Endothelial cell of umbilical vein (primary cell): ENCODE results near the gene PGAP1. TPM values are rescaled to one million over a fixed set of nuclear protein-coding genes. Genes with fewer than 3 reads are reported as not detected.

ENCODE experiments used
- BruUV-seq: library from RNA; stranded (reverse); fragments of 400-500 nt; replicated peaks from 2 replicates; lab custom pipeline; 2021; lab: Mats Ljungman, UMichigan
- CTCF ChIA-PET: fragments of 300-600, 350-600 bp; sonication (Branson Sonifier 250); formaldehyde crosslinking; loops from one replicate; lab custom pipeline; 2021; ENCODE audit warnings: antibody characterized with exemption, inconsistent platforms; lab: Charles Lee
- POLR2A ChIA-PET: fragments of 300-600, 350-600 bp; sonication (Branson Sonifier 250); formaldehyde crosslinking; loops from one replicate; lab custom pipeline; 2021; ENCODE audit warnings: antibody characterized with exemption, inconsistent platforms; lab: Charles Lee
- DNase-seq: peaks from one replicate; pipeline ENCODE4 v3.0.0-alpha.2; 2011; ENCODE audit warnings: low read depth, low spot score
- FAIRE-seq: peaks from 2 replicates; lab custom pipeline; 2011; peaks lifted over from hg19 to GRCh38; lab: Jason Lieb, UNC
- H2AFZ ChIP-seq: 2 replicates; pipeline ENCODE4 v1.6.0; 2012; ENCODE audit warnings: low read depth, low read length, control low read depth, inconsistent platforms
- H3K27ac ChIP-seq: 2 replicates; pipeline ENCODE4 v1.5.1; 2011; ENCODE audit warnings: low read depth, mild to moderate bottlenecking, control low read depth, low read length, moderate library complexity; ENCODE audit not compliant: insufficient read depth
- H3K27me3 ChIP-seq, 2 experiments: 2 replicates each; pipeline versions ENCODE4 v1.6.0 to v1.6.1; 2011; ENCODE audit warnings: low read length in 2 of 2, mixed read lengths in 1 of 2; ENCODE audit not compliant: control insufficient read depth in 2 of 2, insufficient read depth in 2 of 2
- H3K36me3 ChIP-seq, 2 experiments: 2 replicates in 1 of 2; 3 replicates in 1 of 2; pipeline ENCODE4 v1.5.1; 2011; ENCODE audit warnings: low read length in 2 of 2, mild to moderate bottlenecking in 1 of 2, moderate library complexity in 1 of 2; ENCODE audit not compliant: control insufficient read depth in 2 of 2, insufficient read depth in 2 of 2; ENCODE audit errors: extremely low read depth in 1 of 2
- H3K4me1 ChIP-seq: 3 replicates; pipeline ENCODE4 v1.5.1; 2011; ENCODE audit warnings: mild to moderate bottlenecking, low read length; ENCODE audit not compliant: control insufficient read depth, insufficient read depth; ENCODE audit errors: extremely low read depth
- H3K4me2 ChIP-seq: 2 replicates; pipeline ENCODE4 v1.6.1; 2011; ENCODE audit warnings: low read length, control low read depth, mixed read lengths; ENCODE audit not compliant: insufficient read depth
- H3K4me3 ChIP-seq, 3 experiments: fragments of 200-600 bp in 1 of 3; sonication (generic), shearing (Covaris generic) in 1 of 3; replicated peaks in 1 of 3; 2 replicates each; pipeline ENCODE4 v1.5.1; 2011 to 2016; ENCODE audit warnings: control low read depth in 3 of 3, low read length in 3 of 3, mild to moderate bottlenecking in 2 of 3, inconsistent platforms in 1 of 3, low read depth in 1 of 3, moderate library complexity in 1 of 3; ENCODE audit not compliant: insufficient read depth in 1 of 3
- H3K79me2 ChIP-seq: 2 replicates; pipeline ENCODE4 v1.6.0; 2012; ENCODE audit warnings: low read length, inconsistent platforms; ENCODE audit not compliant: control insufficient read depth, insufficient read depth
- H3K9ac ChIP-seq: replicated peaks from 2 replicates; pipeline ENCODE3; 2011; ENCODE audit warnings: low read length, control low read depth; ENCODE audit not compliant: insufficient read depth; ENCODE audit errors: extremely low read depth
- H3K9me1 ChIP-seq: replicated peaks from 3 replicates; pipeline ENCODE4 v1.6.0; 2011; ENCODE audit warnings: mild to moderate bottlenecking, low read length; ENCODE audit not compliant: control insufficient read depth, insufficient read depth; ENCODE audit errors: extremely low read depth
- H3K9me3 ChIP-seq: replicated peaks from 2 replicates; pipeline ENCODE4 v1.5.1; 2012; ENCODE audit warnings: low read length, inconsistent platforms; ENCODE audit not compliant: control insufficient read depth, insufficient read depth
- H4K20me1 ChIP-seq: replicated peaks from 2 replicates; pipeline ENCODE3; 2011; ENCODE audit warnings: mild to moderate bottlenecking, low read length; ENCODE audit not compliant: control insufficient read depth, insufficient read depth; ENCODE audit errors: extremely low read depth
- EZH2 ChIP-seq: IDR thresholded peaks from 2 replicates; pipeline ENCODE4 v1.6.1; 2012; ENCODE audit warnings: borderline replicate concordance, low read depth, mild to moderate bottlenecking, moderate library complexity, low read length, inconsistent platforms; ENCODE audit not compliant: severe bottlenecking
- FOS ChIP-seq: IDR thresholded peaks from 2 replicates; pipeline ENCODE4 v1.6.1; 2011; ENCODE audit warnings: mild to moderate bottlenecking, low read length, moderate library complexity, borderline replicate concordance; ENCODE audit not compliant: insufficient read depth
- GATA2 ChIP-seq: IDR thresholded peaks from 2 replicates; pipeline ENCODE4 v1.7.0; 2011; ENCODE audit warnings: low read depth, mild to moderate bottlenecking, moderate library complexity, mixed read lengths, low read length; ENCODE audit not compliant: insufficient read length, insufficient read depth
- JUN ChIP-seq: IDR thresholded peaks from 2 replicates; pipeline ENCODE4 v1.6.1; 2011; ENCODE audit warnings: borderline replicate concordance, low read depth; ENCODE audit not compliant: insufficient read length, insufficient read depth
- MYC ChIP-seq: IDR thresholded peaks from one replicate; pipeline ENCODE4 v1.6.1; 2011; ENCODE audit warnings: mild to moderate bottlenecking, low read depth, low read length
- POLR2A ChIP-seq: IDR thresholded peaks from 2 replicates; pipeline ENCODE4 v1.6.1; 2012; ENCODE audit warnings: low read depth, mild to moderate bottlenecking, control low read depth, low read length
- POLR2AphosphoS5 ChIP-seq: IDR thresholded peaks from 2 replicates; pipeline ENCODE4 v1.6.1; 2012; ENCODE audit warnings: low read depth, mild to moderate bottlenecking, control low read depth, low read length, moderate library complexity; ENCODE audit not compliant: insufficient read depth
- dilution Hi-C: fragments of 300-500 bp; cut with MboI; formaldehyde crosslinking; loops from one replicate; pipeline ENCODE4 v1.15.0; 2019; ENCODE audit warnings: low sequenced_read_pairs; ENCODE audit not compliant: extremely low pct_ligation_motif_present
- intact Hi-C: fragments of 100-400 bp; cut with micrococcal nuclease; formaldehyde crosslinking; loops from one replicate; pipeline ENCODE4 v1.10.0; 2022
- polyA plus RNA-seq, 4 experiments: library from polyadenylated mRNA; depleted of rRNA in 3 of 4; stranded (reverse) in 3 of 4; unstranded in 1 of 4; fragments of >200 nt; gene quantifications; 2 replicates each; pipeline versions ENCODE4 v1.2.1 to v1.2.3, GENCODE V29; 2011 to 2012; ENCODE audit warnings: missing spikeins in 1 of 4
- total RNA-seq: library from RNA; stranded (reverse); gene quantifications from 2 replicates; pipeline ENCODE4 v1.2.3, GENCODE V29; 2021
- TF ChIP-seq, protein P1 (sequence below), 2 donors: IDR thresholded peaks; 1 replicate in 1 of 2; 2 replicates in 1 of 2; pipeline ENCODE4 v1.5.1; 2011; ENCODE audit warnings: low read length in 2 of 2, mild to moderate bottlenecking in 2 of 2, moderate library complexity in 2 of 2, control low read depth in 1 of 2, inconsistent platforms in 1 of 2, low read depth in 1 of 2; ENCODE audit not compliant: insufficient read depth in 1 of 2; ENCODE audit errors: extremely low read depth in 1 of 2
- TF ChIP-seq, protein P2 (sequence below): IDR thresholded peaks from 2 replicates; pipeline ENCODE4 v1.6.1; 2011; ENCODE audit not compliant: insufficient read depth, insufficient read length

PGAP1 gene
- total and polyA plus RNA-seq, 2 donors (not counting 3 experiments of a cell fraction or from before 2014, with no cell fraction given), result 3.9 to 9.8 TPM

DNA sequence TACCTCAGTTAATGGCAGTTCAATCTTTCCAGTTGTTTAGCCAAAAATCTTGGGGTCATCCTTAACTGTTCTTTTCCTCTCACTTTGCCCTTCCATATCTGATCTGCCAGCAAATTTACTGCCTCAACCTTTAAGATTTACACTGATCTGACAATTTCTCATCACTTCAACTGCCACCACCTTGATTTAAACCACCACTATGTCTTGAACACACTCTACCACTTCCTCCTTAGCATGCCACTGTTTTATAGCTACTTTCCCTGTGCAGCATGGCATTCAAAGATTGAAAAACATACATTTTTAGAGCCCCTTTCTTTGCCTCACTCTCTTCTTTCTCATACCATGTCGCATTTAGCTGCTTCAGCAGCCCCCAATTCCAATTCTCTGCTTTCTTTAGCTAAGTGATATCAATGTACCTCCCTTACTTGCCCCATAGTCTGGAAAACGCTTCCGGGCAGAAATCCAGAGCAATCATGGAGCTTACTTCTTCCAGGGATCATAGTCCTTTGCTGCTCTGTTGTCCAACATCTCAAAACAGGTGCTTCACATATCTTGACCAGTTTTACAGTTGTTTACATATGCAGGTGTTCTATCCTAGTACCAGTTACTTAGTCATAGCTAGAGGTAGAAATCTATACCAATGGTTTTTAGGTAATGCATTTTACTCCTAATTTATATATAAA, 10.9 kb downstream of the PGAP1 start:
- Histone ChIP-seq H3K4me1 (peaks cover 21% of the 10 kb centered on the region), H3K27ac (no peak overlapping the region), H4K20me1 (no peaks in the 10 kb centered on the region), H3K9ac (no peak overlapping the region), H2AFZ (no peak overlapping the region), H3K4me3 (no peak overlapping the region), H3K9me3 (no peaks in the 10 kb centered on the region), H3K36me3 (peaks cover 3 to 5% of the 10 kb centered on the region in 2 experiments), H3K9me1 (no peaks in the 10 kb centered on the region), H3K79me2 (peaks cover 33% of the 10 kb centered on the region), H3K27me3 (no peaks in the 10 kb centered on the region), H3K4me2 (no peak overlapping the region)
- intact Hi-C loops (no loop called here), dilution Hi-C loops (no loop called here)
- ChIA-PET CTCF (interaction anchor here (1.0 kb wide), 1 partner anchor 12 kb away, joined by 3 read pairs; no protein-coding TSS in a partner anchor), POLR2A (no interaction called here)
- FAIRE-seq (no peak), DNase-seq (no peak)
- no TSS peak for BruUV-seq
- TF ChIP-seq FOS (no peak), POLR2A (no peak), POLR2AphosphoS5 (no peak), GATA2 (no peak), MYC (no peak), EZH2 (no peak), JUN (no peak)
- TF ChIP-seq, protein P1, sequence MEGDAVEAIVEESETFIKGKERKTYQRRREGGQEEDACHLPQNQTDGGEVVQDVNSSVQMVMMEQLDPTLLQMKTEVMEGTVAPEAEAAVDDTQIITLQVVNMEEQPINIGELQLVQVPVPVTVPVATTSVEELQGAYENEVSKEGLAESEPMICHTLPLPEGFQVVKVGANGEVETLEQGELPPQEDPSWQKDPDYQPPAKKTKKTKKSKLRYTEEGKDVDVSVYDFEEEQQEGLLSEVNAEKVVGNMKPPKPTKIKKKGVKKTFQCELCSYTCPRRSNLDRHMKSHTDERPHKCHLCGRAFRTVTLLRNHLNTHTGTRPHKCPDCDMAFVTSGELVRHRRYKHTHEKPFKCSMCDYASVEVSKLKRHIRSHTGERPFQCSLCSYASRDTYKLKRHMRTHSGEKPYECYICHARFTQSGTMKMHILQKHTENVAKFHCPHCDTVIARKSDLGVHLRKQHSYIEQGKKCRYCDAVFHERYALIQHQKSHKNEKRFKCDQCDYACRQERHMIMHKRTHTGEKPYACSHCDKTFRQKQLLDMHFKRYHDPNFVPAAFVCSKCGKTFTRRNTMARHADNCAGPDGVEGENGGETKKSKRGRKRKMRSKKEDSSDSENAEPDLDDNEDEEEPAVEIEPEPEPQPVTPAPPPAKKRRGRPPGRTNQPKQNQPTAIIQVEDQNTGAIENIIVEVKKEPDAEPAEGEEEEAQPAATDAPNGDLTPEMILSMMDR (IDR thresholded peaks at IDR 0.05; ENCODE audit: extremely low read depth in 1 of 2, insufficient read depth in 1 of 2, low read depth in 1 of 2, low read length in 2 of 2), result no peak
- TF ChIP-seq, protein P2, sequence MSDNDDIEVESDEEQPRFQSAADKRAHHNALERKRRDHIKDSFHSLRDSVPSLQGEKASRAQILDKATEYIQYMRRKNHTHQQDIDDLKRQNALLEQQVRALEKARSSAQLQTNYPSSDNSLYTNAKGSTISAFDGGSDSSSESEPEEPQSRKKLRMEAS, result no peak
